PC-9 (cell line): Measurements from ENCODE around the gene ATL1. TPM values are rescaled to one million over a fixed set of nuclear protein-coding genes. Genes with fewer than 3 reads are reported as not detected.
"Not testable (repeated sequence)": the region's sequence is repeated elsewhere in the genome, so short reads cannot be mapped to it uniquely, and the experiment has no call there.

ENCODE experiments used
- BruUV-seq: library from RNA; stranded (reverse); fragments of 400-500 nt; replicated peaks from 2 replicates; lab custom pipeline; 2021; lab: Mats Ljungman, UMichigan
- CTCF ChIA-PET: fragments of 300-600 bp; sonication (Branson Sonifier 250); formaldehyde crosslinking; loops from one replicate; lab custom pipeline; 2022; ENCODE audit warnings: antibody characterized with exemption; lab: Charles Lee
- POLR2A ChIA-PET: fragments of 300-600 bp; sonication (Branson Sonifier 250); formaldehyde crosslinking; loops from one replicate; lab custom pipeline; 2022; ENCODE audit warnings: antibody characterized with exemption; ENCODE audit not compliant: unreplicated experiment; lab: Charles Lee
- DNase-seq, 2 experiments: peaks; one replicate each; pipeline versions ENCODE4 v3.0.0 to v3.0.0-alpha.2; 2015 to 2022; ENCODE audit warnings: mixed read lengths in 1 of 2
- H2AFZ ChIP-seq: fragments of 200-600 bp; sonication (generic); 2 replicates; pipeline ENCODE4 v1.8.1; 2017; ENCODE audit warnings: antibody characterized with exemption
- H3F3A ChIP-seq: fragments of 200-600 bp; sonication (generic); 2 replicates; pipeline ENCODE4 v1.8.1; 2017; ENCODE audit warnings: antibody characterized with exemption, mild to moderate bottlenecking, low read depth; ENCODE audit not compliant: insufficient read depth
- H3K27ac ChIP-seq: fragments of 200-600 bp; sonication (generic); 2 replicates; pipeline ENCODE4 v1.6.1; 2016; ENCODE audit warnings: mixed run types
- H3K27me3 ChIP-seq: fragments of 200-600 bp; sonication (generic); 2 replicates; pipeline ENCODE4 v1.6.1; 2016; ENCODE audit warnings: low read depth, mixed run types; ENCODE audit not compliant: insufficient read depth
- H3K36me3 ChIP-seq: fragments of 200-600 bp; sonication (generic); 2 replicates; pipeline ENCODE4 v1.6.1; 2016; ENCODE audit warnings: low read depth, mixed run types
- H3K4me1 ChIP-seq: fragments of 200-600 bp; sonication (generic); replicated peaks from 2 replicates; pipeline ENCODE4 v1.6.1; 2016; ENCODE audit warnings: mixed run types; ENCODE audit not compliant: insufficient read depth
- H3K4me2 ChIP-seq: fragments of 200-600 bp; sonication (generic); 2 replicates; pipeline ENCODE4 v1.6.1; 2017; ENCODE audit warnings: mixed run types
- H3K4me3 ChIP-seq: fragments of 200-600 bp; sonication (generic); 2 replicates; pipeline ENCODE4 v1.6.1; 2016; ENCODE audit warnings: mixed run types
- H3K79me2 ChIP-seq: fragments of 200-600 bp; sonication (generic); 2 replicates; pipeline ENCODE4 v1.6.1; 2017; ENCODE audit warnings: low read depth, mixed run types
- H3K9me2 ChIP-seq: fragments of 200-600 bp; sonication (generic); 2 replicates; pipeline ENCODE4 v1.8.1; 2017; ENCODE audit warnings: mild to moderate bottlenecking; ENCODE audit not compliant: insufficient read depth
- H3K9me3 ChIP-seq: fragments of 200-600 bp; sonication (generic); 2 replicates; pipeline ENCODE4 v1.8.1; 2016; ENCODE audit warnings: low read depth; ENCODE audit not compliant: insufficient read depth
- H4K20me1 ChIP-seq: fragments of 200-600 bp; sonication (generic); 2 replicates; pipeline ENCODE4 v1.8.1; 2017; ENCODE audit not compliant: insufficient read depth
- EZH2 ChIP-seq: fragments of 200-600 bp; sonication (generic); IDR thresholded peaks from 2 replicates; pipeline ENCODE4 v1.8.0; 2017; ENCODE audit warnings: antibody characterized with exemption, low read depth
- intact Hi-C: fragments of 100-400 bp; cut with micrococcal nuclease; formaldehyde crosslinking; loops from one replicate; pipeline ENCODE4 v1.10.0; 2022; ENCODE audit not compliant: unreplicated experiment
- total RNA-seq: library from RNA; stranded (reverse); gene quantifications from 2 replicates; pipeline ENCODE4 v1.2.3, GENCODE V29; 2021
- TF ChIP-seq, protein P1 (sequence below): fragments of 200-600 bp; sonication (generic); conservative IDR thresholded peaks from 2 replicates; pipeline ENCODE4 v1.6.1; 2017; ENCODE audit warnings: mixed run types, antibody characterized with exemption, mild to moderate bottlenecking, moderate library complexity

ATL1 gene
- total RNA-seq, 1 experiment from 2014 or later: 4.3 TPM

DNA sequence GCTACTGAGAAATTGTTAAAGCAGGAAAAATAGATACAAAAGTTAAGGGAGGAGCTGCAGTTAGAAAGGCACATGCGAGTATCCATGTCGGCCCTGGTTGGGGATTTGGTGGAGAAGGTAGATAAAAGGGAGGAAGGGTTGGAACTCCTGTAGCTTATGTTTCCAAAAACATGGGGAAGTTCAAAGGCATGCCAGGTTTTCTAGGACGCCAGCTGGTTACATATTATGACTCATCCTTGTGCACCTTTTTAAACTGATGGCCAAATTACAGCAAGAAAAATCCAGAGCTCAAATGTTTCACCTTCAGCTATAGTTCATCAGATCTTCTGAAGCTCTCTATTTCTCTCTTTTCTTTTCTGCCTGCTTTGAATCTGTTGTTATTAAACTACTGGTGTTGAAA, 14.3 kb upstream of the ATL1 start:
- TF ChIP-seq EZH2: no peak
- TF ChIP-seq, protein P1, sequence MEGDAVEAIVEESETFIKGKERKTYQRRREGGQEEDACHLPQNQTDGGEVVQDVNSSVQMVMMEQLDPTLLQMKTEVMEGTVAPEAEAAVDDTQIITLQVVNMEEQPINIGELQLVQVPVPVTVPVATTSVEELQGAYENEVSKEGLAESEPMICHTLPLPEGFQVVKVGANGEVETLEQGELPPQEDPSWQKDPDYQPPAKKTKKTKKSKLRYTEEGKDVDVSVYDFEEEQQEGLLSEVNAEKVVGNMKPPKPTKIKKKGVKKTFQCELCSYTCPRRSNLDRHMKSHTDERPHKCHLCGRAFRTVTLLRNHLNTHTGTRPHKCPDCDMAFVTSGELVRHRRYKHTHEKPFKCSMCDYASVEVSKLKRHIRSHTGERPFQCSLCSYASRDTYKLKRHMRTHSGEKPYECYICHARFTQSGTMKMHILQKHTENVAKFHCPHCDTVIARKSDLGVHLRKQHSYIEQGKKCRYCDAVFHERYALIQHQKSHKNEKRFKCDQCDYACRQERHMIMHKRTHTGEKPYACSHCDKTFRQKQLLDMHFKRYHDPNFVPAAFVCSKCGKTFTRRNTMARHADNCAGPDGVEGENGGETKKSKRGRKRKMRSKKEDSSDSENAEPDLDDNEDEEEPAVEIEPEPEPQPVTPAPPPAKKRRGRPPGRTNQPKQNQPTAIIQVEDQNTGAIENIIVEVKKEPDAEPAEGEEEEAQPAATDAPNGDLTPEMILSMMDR: no peak
- H3K27me3 ChIP-seq: no peaks in the 10 kb centered on the region
- no TSS peak for BruUV-seq
- no peak overlapping the region for H3K27ac ChIP-seq
- no peak overlapping the region for H3K4me3 ChIP-seq
- intact Hi-C loops: no loop called here
- no peaks in the 10 kb centered on the region for H3K9me2 ChIP-seq
- H3K4me2 ChIP-seq: no peak overlapping the region
- no peaks in the 10 kb centered on the region for H3K79me2 ChIP-seq
- H3K4me1 ChIP-seq: peaks cover 7% of the 10 kb centered on the region; the same call in 1 of the 2 replicates
- ChIA-PET POLR2A (interaction anchor here (0.6 kb wide), 2 partner anchors 12 to 315 kb away, joined by 3 read pairs; no protein-coding TSS in a partner anchor), CTCF (interaction anchor here (1.0 kb wide), 1 partner anchor 15 kb away, joined by 3 read pairs; the partner anchor contains the start of gene ATL1)
- no peak overlapping the region for H2AFZ ChIP-seq
- DNase-seq: peak in 1 of 2 experiments; percentile 39
- no peaks in the 10 kb centered on the region for H4K20me1 ChIP-seq
- no peaks in the 10 kb centered on the region for H3K36me3 ChIP-seq
- H3K9me3 ChIP-seq: peaks cover 6% of the 10 kb centered on the region; the same call in 1 of the 2 replicates
- no peaks in the 10 kb centered on the region; the same call in 1 of the 2 replicates for H3F3A ChIP-seq

DNA sequence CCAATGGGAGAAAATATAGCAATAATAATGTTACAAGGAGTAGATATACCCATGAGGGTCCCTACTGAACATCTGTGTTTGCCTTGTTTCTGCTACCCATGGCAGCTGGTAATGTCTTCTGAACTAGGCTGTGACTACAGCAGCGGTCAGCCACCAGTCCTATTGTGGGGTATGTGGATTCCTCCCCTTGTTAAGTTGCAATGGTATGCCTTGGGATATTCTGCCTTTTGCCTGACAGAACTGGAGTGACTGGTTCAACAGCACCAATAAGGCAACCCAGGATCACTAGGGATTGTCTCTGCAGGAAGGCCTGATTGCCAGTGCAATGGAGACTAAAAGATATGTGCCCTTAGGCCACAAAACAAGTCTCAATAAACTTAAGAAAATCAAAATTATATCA, 9.7 kb upstream of the ATL1 start:
- Histone ChIP-seq H3K9me3 (peaks cover 6% of the 10 kb centered on the region; the same call in 1 of the 2 replicates), H3K27ac (no peak overlapping the region), H3K9me2 (no peaks in the 10 kb centered on the region), H3K4me3 (no peak overlapping the region), H2AFZ (no peak overlapping the region), H3K36me3 (no peaks in the 10 kb centered on the region), H3F3A (no peaks in the 10 kb centered on the region; the same call in 1 of the 2 replicates), H3K4me2 (no peak overlapping the region), H3K4me1 (peaks cover 7% of the 10 kb centered on the region; the same call in 1 of the 2 replicates), H3K79me2 (no peaks in the 10 kb centered on the region), H3K27me3 (no peaks in the 10 kb centered on the region), H4K20me1 (no peaks in the 10 kb centered on the region)
- POLR2A ChIA-PET: no interaction called here
- DNase-seq: no peak
- no TSS peak for BruUV-seq
- CTCF ChIA-PET: no interaction called here
- intact Hi-C loops: no loop called here
- TF ChIP-seq, protein P1: no peak
- no peak for TF ChIP-seq EZH2

DNA sequence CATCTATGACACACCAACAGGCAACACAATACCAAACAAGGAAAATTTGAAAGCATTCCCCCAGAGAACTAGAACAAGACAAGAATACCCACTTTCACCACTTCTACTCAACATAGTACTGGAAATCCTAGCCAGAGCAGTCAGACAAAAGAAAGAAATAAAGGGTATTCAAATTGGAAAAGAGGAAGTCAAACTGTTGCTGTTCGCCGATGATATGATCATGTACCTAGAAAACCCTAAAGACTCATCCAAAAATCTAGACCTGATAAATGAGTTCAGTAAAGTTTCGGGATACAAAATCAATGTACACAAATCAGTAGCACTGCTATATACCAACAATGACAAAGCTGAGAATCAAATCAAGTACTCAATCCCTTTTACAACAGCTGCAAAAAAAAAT, 8.1 kb upstream of the ATL1 start:
- Histone ChIP-seq H4K20me1 (no peaks in the 10 kb centered on the region), H3K36me3 (no peaks in the 10 kb centered on the region), H2AFZ (no peak overlapping the region), H3K9me2 (no peaks in the 10 kb centered on the region), H3K4me1 (no peaks in the 10 kb centered on the region), H3F3A (no peaks in the 10 kb centered on the region), H3K4me2 (no peak overlapping the region), H3K4me3 (no peak overlapping the region), H3K27me3 (no peaks in the 10 kb centered on the region), H3K9me3 (no peaks in the 10 kb centered on the region; the same call in 1 of the 2 replicates), H3K27ac (no peak overlapping the region), H3K79me2 (no peaks in the 10 kb centered on the region)
- ChIA-PET CTCF (no interaction called here), POLR2A (no interaction called here)
- DNase-seq: no peak
- intact Hi-C loops: no loop called here
- TF ChIP-seq, protein P1: no peak
- no peak for TF ChIP-seq EZH2
- BruUV-seq: no TSS peak

DNA sequence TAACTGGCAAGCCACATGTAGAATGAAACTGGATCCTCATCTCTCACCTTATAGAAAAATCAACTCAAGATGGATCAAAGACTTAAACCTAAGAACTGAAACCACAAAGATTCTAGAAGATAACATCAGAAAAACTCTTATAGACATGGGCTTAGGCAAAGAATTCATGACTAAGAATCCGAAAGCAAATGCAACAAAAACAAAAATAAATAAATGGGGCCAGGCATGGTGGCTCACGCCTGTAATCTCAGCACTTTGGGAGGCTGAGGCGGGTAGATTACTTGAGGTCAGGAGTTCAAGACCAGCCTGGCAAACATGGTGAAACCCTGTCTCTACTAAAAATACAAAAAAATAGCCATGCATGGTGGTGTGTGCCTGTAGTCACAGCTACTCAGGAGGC, 7.1 kb upstream of the ATL1 start:
- H3K27me3 ChIP-seq, DNase-seq, CTCF ChIA-PET, H3F3A ChIP-seq, H3K4me1 ChIP-seq, H3K36me3 ChIP-seq, H3K27ac ChIP-seq, H4K20me1 ChIP-seq, H2AFZ ChIP-seq, H3K4me3 ChIP-seq, BruUV-seq, POLR2A ChIA-PET, H3K79me2 ChIP-seq, intact Hi-C loops, H3K9me3 ChIP-seq, H3K9me2 ChIP-seq, H3K4me2 ChIP-seq: not testable (repeated sequence)
